ENCODE measurements around the gene HOXA11. TPM values are rescaled to one million over a fixed set of nuclear protein-coding genes. Genes with fewer than 3 reads are reported as not detected.

Gene HOXA11
- total and polyA plus RNA-seq, 4 donors, result not detected

- H3K9ac ChIP-seq (ENCODE audit: low read depth in 1 of 2, low read length in 2 of 2), result no peak overlapping the region
Observed at GRCh38 chr7:27197137-27198042, 12.4 kb upstream of the HOXA11 start.

GRCh38 chr7:27196287-27196767 lies 11.3 kb upstream of the HOXA11 start:
- peaks cover 0 to 10% (median under 1%) of the 10 kb centered on the region in 4 donors for H3K9me3 ChIP-seq (ENCODE audit: control insufficient read depth in 4 of 4, low read length in 3 of 4)
- 3% methylated on average over 6 of the region's 6 CpGs for WGBS
- TF ChIP-seq CTCF (IDR thresholded peaks at IDR 0.05; ENCODE audit: low read depth, low read length, missing input control), result peak; percentile 71
- TF ChIP-seq FOXA1 (IDR thresholded peaks at IDR 0.05), result no peak
- TF ChIP-seq RAD21 (IDR thresholded peaks at IDR 0.05), result peak; percentile 93 to 96
- TF ChIP-seq GABPA (IDR thresholded peaks at IDR 0.05 in 1 of 2, conservative IDR thresholded peaks at IDR 0.05 in 1 of 2), result no peak
- no peak for TF ChIP-seq REST (IDR thresholded peaks at IDR 0.05)
- TF ChIP-seq SP1 (IDR thresholded peaks at IDR 0.05), result no peak
- no peak for TF ChIP-seq YY1 (IDR thresholded peaks at IDR 0.05)
- TF ChIP-seq MAX (IDR thresholded peaks at IDR 0.05), result no peak
- peak; percentile 7 to 37 for TF ChIP-seq HNF4A (conservative IDR thresholded peaks at IDR 0.05)
- TF ChIP-seq NR2F2 (IDR thresholded peaks at IDR 0.05), result peak; percentile 24
- no peak for TF ChIP-seq JUND (IDR thresholded peaks at IDR 0.05)
- H3K4me1 ChIP-seq (ENCODE audit: control insufficient read depth in 4 of 4, insufficient read depth in 4 of 4, low read length in 3 of 4), result peaks cover 22 to 38% (median 30%) of the 10 kb centered on the region in 4 donors
- peak; percentile 81 for DNase-seq (ENCODE audit: low spot score)
- H3K9ac ChIP-seq (ENCODE audit: low read depth in 1 of 2, low read length in 2 of 2), result no peak overlapping the region
- no peak overlapping the region for H3K4me3 ChIP-seq (ENCODE audit: low read depth in 1 of 3, low read length in 3 of 3)
- no peaks in the 10 kb centered on the region for H3K36me3 ChIP-seq (ENCODE audit: control insufficient read depth in 4 of 4, insufficient read depth in 3 of 4, low read depth in 1 of 4, low read length in 3 of 4)
- H3K27ac ChIP-seq (ENCODE audit: low read depth in 1 of 2, low read length in 2 of 2), result no peak overlapping the region
- H3K27me3 ChIP-seq (ENCODE audit: control insufficient read depth in 4 of 4, insufficient read depth in 4 of 4, low read length in 3 of 4), result peaks cover 9 to 52% (median 27%) of the 10 kb centered on the region in 4 donors

More at GRCh38 chr7:27197137-27198042, 12.4 kb upstream of the HOXA11 start:
- 17% methylated on average over 18 of the region's 18 CpGs for WGBS
- H3K9me3 ChIP-seq (ENCODE audit: control insufficient read depth in 4 of 4, low read length in 3 of 4), result peaks cover 0 to 4% (median under 1%) of the 10 kb centered on the region in 4 donors
- H3K27ac ChIP-seq (ENCODE audit: low read depth in 1 of 2, low read length in 2 of 2), result no peak overlapping the region
- TF ChIP-seq RXRA (IDR thresholded peaks at IDR 0.05) (no peak), JUND (IDR thresholded peaks at IDR 0.05) (no peak), MAX (IDR thresholded peaks at IDR 0.05) (no peak), HNF4A (conservative IDR thresholded peaks at IDR 0.05) (peak in 1 of 2 donors; percentile 13)
- no peak for DNase-seq (ENCODE audit: low spot score)
- H3K4me1 ChIP-seq (ENCODE audit: control insufficient read depth in 4 of 4, insufficient read depth in 4 of 4, low read length in 3 of 4), result peaks cover 22 to 41% (median 30%) of the 10 kb centered on the region in 4 donors
- no peaks in the 10 kb centered on the region for H3K36me3 ChIP-seq (ENCODE audit: control insufficient read depth in 4 of 4, insufficient read depth in 3 of 4, low read depth in 1 of 4, low read length in 3 of 4)
- peaks cover 9 to 54% (median 27%) of the 10 kb centered on the region in 4 donors for H3K27me3 ChIP-seq (ENCODE audit: control insufficient read depth in 4 of 4, insufficient read depth in 4 of 4, low read length in 3 of 4)
- no peak overlapping the region for H3K4me3 ChIP-seq (ENCODE audit: low read depth in 1 of 3, low read length in 3 of 3)
